H54 (cell line): Measurements from ENCODE around the gene MVB12B.
"Not testable (repeated sequence)": the region's sequence is repeated elsewhere in the genome, so short reads cannot be mapped to it uniquely, and the experiment has no call there.

Source experiments
- DNase-seq: peaks from one replicate; pipeline ENCODE4 v3.0.0; 2011; ENCODE audit warnings: low spot score, mixed read lengths; ENCODE audit not compliant: insufficient read length
- FAIRE-seq: peaks from 3 replicates; lab custom pipeline; 2011; peaks lifted over from hg19 to GRCh38; lab: Jason Lieb, UNC
- POLR2A ChIP-seq: IDR thresholded peaks from 2 replicates; pipeline ENCODE4 v1.6.1; 2011; ENCODE audit warnings: low read depth, mild to moderate bottlenecking, low read length

Gene MVB12B

DNA sequence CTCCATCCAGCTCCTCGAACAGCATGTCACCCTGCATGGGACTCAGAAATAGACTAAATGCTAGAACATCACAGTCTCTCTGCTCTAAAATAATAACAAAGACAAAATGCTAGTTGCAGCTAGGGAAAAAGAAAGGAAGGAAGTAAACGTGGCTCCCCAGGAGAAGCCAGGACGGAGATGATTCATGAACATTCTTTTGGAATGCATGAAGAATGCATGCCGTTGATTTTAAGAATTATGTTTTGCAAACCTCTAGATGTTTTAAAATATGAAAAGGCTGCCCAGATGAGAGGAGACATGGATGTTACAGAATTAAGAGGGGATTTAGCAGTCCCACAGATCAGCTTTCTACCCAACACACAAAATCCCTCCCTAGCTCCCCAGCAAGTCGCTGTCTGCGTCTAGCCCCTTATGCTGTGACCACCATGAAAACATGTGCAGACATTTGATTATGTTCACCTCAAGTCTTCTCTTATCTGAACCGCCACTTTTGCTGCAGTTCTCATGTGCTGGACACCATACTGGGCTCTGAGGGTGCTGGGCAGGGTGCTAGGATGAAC, 147.7 kb downstream of the MVB12B start:
- FAIRE-seq, result no peak
- no peak for TF ChIP-seq POLR2A

DNA sequence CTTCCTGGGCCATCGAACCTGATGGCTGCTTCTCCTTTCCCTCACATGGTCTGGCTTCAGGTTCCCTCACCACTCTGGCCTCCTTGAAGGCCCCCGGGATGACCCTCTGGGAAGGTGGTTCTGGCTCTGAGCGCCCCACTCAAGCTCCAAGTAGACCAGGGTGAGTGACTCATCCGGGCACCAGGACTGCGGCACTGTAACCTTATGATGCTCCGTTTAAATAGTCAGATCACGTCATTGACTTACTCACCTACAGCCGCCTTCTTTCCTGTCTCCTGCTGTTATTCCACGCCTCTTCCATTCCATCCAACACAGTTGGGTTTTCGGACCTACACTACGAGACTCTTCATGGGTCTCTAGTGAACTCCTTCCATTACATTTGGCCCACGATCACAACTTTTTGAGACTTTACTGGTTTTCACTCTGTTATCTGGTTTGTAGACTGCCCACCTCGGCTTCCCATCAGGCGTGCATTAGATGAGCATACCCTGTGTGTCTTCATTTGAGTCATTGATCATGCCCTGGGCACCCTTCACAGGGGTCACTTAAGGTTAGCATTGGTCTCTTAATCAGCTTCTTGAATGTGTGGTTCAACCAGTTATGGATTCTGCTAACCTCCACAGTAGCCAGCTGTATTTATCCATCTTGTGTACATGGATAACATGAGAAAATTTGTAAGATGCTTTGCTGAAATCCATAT, 148.3 kb downstream of the MVB12B start:
- TF ChIP-seq POLR2A, result no peak
- peak; percentile 93 for DNase-seq
- peak; percentile 89 for FAIRE-seq

More for the DNA sequence above, 147.7 kb downstream of the MVB12B start:
- DNase-seq, result peak; percentile 63

DNA sequence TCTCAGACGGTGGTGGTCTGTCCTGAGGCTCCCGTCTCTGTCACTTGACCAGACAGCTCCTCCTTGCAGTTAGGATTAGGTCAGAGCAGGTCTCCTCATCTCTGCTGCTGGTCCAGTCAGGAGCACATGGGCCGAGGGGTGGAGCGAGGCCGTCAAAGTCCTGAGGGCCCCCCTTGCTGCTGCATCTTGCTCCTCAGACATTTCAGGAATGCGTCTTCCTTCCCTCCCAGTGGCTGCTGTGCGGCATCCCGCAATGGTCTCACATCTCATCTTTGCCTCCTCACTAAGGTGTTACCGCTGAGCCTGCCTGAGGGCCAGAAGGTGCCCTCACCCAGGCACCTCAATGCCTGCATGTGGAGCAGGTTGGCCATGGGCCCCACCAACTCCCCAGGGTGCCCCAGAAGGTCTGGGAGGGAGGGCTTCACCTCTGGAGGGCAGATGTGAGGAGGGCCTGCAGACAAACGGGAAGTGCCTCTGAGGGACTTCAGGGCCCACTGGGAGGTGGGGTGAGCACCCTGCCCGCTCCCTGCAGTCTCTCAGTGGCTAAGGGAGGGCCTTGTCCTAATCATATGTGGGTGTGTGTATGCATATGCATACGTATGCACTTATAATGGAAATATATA, 149.4 kb downstream of the MVB12B start:
- no peak for DNase-seq
- no peak for TF ChIP-seq POLR2A
- no peak for FAIRE-seq

DNA sequence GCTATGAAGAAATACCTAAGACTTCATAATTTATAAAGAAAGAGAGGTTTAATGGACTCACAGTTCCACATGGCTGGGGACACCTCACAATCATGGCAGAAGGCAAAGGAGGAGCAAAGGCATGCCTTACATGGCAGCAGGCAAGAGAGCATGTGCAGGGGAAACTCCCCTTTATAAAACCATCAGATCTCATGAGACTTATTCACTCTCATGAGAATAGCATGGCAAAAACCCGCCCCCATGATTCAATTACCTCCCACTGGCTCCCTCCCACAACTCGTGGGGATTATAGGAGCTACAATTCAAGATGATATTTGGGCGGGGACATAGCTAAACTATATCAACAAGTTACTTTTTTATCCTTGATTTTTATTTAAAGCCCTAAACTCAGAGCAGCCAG, 150.8 kb downstream of the MVB12B start:
- not testable (repeated sequence) for FAIRE-seq, DNase-seq

DNA sequence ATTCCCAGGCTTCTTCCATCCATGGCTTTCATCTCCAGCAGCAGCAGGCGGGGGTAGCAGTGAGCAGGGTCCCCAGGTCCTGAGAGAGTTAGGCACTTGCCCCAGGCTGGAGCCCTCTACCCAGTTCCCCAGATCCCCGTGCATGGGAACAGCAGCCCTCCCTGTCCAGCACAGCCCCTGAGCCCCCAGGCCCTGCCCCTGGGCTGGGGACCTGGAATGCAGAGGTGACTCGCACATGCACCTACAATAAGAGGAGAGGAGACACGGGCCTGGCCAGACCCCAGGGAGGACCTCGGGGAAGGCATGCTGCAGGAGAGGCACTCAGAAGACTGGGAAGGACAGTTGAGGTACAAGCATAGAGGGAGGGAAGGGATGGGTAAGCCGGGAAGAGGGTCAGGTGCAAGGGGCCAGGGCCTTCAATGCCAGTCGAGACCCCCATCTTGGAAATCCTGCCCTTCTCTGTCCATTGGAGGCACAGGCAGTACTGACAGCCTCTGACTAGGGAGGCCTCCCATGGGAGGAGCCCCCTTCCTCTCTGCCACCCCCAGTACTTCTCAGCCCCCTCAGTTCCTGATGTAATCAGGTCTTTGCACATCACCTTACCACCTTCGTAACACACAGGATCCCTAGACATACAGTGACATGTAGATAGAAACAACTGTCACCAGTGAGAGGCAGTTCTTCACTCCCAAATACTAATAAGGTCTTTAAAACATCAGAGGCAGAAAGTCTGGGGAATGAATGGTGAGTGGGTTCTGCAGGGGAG, 151.8 kb downstream of the MVB12B start:
- DNase-seq (no peak), FAIRE-seq (no peak)
- no peak for TF ChIP-seq POLR2A

DNA sequence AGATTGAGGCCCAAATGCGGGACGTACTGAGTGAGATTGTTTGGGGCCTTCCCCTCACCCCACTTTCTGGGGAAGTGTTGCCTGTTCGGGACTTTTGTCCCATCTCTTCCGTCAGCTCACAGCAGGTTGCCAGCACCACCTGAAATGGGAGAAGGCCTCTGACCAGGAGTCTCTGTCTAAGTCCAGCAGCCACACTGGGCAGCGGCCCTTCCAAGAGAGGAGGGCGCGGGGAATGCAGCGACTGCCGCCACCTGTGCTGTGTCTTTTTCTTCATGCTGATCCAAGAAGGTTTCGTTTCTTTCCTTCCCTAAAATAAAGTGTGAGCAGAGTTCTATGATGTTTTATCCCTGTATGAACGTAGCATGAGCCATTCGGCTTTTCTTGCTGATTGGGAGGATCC, 152.9 kb downstream of the MVB12B start:
- TF ChIP-seq POLR2A, result no peak
- FAIRE-seq, result no peak
- DNase-seq, result no peak

DNA sequence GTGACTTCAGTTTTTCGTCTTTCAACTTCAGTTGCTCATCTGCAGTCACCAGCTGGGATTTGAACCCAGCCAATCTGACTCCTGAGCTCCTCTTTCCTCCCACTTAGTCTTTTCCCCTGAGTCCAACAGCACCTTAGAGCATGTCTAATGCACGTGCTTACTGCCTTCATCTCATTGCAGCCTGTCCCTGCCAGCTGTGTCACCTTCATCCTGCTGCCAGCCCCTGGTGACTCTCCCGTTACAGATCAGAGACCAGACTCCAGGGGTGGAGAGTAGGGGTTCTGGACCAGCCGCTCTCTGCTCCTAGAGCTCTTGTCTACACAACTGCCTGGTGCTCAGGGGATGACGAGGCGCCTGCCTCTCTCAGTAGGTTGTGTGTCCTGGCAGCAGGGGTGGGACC, 154.2 kb downstream of the MVB12B start:
- TF ChIP-seq POLR2A, result no peak
- no peak for FAIRE-seq
- no peak for DNase-seq

DNA sequence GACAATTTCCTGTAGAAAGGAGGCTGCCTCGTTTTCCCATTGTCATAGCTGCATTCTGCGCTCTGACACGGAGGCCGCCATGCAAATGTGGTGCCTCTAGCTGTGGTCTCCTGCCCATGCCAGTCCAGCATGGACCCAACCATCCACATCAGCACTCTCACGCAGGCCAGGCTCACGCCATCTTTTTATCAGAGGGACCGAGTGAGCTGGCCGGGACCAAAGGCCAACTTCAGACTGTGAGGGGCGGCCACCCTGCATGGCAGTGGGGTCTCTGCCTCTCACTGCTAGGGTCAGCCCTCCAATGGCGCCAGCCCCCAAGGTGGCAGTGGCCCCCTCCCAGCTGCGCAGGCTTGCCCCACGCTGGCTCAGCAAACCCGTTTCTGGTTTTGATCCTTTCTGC, 155.2 kb downstream of the MVB12B start:
- DNase-seq (no peak), FAIRE-seq (no peak)
- TF ChIP-seq POLR2A, result no peak

DNA sequence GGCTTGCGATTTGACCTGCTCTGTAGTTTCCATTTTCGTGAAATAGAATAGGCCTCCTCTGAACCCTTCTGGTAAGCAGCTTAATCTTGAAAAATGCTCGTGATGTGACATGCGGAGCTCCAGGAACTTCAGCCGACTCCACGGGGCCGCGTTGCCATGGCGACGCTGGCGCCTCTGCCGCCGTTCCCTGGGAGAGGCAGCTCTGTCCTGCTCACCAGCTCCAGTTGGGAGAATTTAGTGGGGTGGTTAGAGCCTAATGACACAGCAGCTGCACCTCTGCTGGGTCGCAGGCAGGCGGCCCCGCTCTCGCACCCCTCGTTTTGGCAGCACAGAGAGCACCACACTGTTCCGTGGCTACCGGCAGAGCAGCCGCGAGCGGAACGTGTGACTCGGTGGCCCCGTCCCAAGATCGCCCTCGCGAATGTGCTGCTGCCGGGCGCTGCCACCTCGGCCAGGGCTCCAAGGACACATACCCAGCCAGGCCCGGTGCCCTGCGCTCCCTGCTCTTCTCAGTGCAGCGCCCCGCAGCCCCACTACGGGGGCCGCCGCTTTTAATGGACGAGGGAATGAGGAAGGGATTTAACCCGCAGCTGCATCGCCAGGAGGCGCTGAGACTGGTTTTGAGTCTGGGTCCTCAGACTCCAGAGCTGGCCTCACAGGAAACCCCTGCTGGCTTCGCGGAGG, 155.9 kb downstream of the MVB12B start:
- TF ChIP-seq POLR2A, result no peak
- FAIRE-seq, result no peak
- no peak for DNase-seq

DNA sequence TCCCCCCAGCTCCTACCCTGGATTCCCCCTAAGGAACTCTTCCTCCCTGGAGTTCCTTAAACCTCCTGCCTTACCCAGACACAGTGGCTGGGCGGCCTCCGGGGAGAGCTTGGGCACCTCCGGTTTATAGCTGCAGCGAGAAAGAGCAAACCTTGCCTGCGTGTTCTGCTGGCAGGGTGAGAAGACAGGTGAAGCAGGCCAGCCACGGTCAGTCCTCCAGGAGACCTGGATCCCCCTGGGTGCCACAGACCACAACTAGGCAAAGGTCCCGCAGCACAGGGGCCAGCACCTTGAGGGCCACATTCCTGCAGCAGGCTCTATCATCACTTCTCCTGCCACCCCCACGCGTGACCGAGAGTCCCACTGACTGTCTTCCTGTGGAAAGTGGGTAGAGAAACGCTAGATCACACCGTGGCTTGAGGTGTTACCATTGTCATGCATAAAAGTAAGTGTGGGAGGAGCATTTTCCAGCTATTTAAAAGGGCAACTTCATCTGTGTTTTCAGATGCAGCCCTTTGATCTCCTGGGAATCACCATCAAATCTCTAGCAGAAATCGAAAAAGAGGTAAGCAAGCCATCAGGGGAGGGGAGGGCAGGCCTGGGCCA, 156.9 kb downstream of the MVB12B start:
- FAIRE-seq, result no peak

DNA sequence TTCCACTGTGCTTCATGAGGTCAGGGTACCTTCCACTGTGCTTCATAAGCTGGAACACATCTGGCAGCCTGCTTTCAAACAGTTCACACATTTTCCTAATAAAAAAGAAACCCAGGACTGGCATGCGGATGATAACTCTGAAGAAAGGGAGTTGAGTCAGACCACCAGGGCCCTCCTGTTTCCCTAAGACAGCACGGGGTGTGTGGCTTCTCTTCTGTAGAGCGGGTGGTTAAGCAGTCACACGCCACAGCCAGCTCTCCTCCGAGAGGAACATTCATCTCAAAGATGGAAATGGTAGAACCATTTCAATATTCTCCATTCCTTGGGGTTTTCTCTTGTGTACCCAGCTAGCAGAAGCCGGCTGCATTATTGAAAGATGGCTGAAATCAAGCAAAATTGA, 159.0 kb downstream of the MVB12B start:
- no peak for DNase-seq
- no peak for TF ChIP-seq POLR2A
- no peak for FAIRE-seq

More for the DNA sequence above, 156.9 kb downstream of the MVB12B start:
- TF ChIP-seq POLR2A, result no peak
- no peak for DNase-seq

DNA sequence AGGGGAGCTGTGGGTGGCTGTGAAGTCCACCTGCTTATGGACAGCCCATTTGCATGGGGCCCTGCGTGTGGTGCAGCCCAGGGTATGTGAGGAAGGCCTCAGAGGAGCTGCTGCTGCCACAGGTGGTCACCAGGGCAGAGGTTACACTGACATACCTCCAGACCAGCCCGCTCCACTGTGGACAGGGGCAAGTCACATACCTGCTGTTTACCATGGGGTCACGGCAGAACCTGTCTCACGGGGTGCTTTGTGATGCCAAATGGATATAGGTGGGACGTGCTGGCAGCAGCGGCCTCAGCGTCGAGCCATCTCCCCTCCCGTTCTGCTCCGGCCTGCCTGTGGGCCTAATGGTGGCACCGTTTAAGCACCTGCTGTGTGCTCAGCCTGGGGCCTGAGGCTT, 159.6 kb downstream of the MVB12B start:
- no peak for FAIRE-seq
- DNase-seq, result no peak
- TF ChIP-seq POLR2A, result no peak

DNA sequence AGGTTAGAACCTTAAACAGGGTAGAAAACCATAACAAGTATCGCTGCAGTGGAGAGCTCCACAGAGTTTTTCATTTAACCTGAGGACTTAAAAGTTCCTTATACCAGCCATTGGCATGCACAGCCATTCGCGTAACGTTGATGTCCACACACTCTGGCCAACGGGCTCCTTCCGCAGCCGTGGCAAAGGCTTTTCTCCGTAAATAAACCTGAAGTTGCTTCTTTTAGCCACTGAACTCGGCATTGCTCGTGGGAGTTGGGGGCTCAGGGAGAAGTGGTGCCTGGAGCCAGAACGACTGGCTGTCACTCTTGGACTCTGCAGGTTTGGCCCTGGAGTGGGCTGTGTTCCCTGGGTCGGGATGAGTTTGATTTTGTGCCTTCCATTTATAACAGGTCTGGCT, 161.2 kb downstream of the MVB12B start:
- DNase-seq (no peak), FAIRE-seq (no peak)
- no peak for TF ChIP-seq POLR2A
